Erythroblast (primary cell): ENCODE measurements around the gene NOP53.

ENCODE experiments used
- GATA1 ChIP-seq: IDR thresholded peaks from 2 replicates; pipeline ENCODE4 v1.6.1; 2011; ENCODE audit warnings: low read depth, mild to moderate bottlenecking, control low read depth, low read length, moderate library complexity
- POLR2A ChIP-seq: IDR thresholded peaks from 2 replicates; pipeline ENCODE4 v1.6.1; 2011; ENCODE audit warnings: mild to moderate bottlenecking, low read length

DNA sequence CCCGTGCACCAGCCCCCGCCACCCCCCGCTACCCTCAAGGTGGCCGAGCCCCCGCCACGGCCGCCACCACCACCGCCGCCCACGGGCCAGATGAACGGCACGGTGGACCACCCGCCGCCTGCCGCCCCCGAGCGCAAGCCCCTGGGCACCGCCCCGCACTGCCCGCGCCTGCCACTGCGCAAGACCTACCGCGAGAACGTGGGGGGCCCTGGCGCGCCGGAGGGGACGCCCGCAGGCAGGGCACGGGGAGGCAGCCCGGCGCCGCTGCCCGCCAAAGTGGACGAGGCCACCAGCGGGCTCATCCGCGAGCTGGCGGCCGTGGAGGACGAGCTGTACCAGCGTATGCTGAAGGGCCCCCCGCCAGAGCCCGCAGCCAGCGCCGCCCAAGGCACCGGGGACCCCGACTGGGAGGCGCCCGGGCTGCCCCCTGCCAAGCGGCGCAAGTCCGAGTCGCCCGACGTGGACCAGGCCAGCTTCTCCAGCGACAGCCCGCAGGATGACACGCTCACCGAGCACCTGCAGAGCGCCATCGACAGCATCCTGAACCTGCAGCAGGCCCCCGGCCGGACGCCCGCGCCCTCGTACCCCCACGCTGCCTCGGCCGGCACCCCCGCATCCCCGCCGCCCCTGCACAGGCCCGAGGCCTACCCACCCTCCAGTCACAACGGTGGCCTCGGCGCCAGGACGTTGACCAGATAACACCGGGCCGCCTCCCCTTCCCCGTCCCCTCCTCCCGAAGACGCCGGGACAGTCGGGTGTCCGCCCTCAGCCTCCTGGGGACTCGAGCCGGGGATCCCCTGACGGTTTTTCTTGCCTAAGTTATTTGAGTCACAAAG is 43.4 kb upstream of the NOP53 start:
- no peak for TF ChIP-seq POLR2A
- TF ChIP-seq GATA1, result no peak
